ENCODE results near the gene SH3D19. TPM values are rescaled to one million over a fixed set of nuclear protein-coding genes. Genes with fewer than 3 reads are reported as not detected.

The SH3D19 gene
- total and polyA plus RNA-seq, 8 donors: 52.9 to 114 (median 59.2) TPM

GRCh38 chr4:151266497-151266896, 58.9 kb downstream of the SH3D19 start:
- no peaks in the 10 kb centered on the region for H3K9me3 ChIP-seq
- H3K4me1 ChIP-seq: no peaks in the 10 kb centered on the region
- H3K36me3 ChIP-seq: no peaks in the 10 kb centered on the region
- no peak for ATAC-seq
- no peaks in the 10 kb centered on the region for H3K27me3 ChIP-seq
- H3K27ac ChIP-seq: no peak overlapping the region
- intact Hi-C loops (cut with DNase I): no loop called here
- no peak overlapping the region for H3K4me3 ChIP-seq
- no peak for DNase-seq
- TF ChIP-seq, protein P1, sequence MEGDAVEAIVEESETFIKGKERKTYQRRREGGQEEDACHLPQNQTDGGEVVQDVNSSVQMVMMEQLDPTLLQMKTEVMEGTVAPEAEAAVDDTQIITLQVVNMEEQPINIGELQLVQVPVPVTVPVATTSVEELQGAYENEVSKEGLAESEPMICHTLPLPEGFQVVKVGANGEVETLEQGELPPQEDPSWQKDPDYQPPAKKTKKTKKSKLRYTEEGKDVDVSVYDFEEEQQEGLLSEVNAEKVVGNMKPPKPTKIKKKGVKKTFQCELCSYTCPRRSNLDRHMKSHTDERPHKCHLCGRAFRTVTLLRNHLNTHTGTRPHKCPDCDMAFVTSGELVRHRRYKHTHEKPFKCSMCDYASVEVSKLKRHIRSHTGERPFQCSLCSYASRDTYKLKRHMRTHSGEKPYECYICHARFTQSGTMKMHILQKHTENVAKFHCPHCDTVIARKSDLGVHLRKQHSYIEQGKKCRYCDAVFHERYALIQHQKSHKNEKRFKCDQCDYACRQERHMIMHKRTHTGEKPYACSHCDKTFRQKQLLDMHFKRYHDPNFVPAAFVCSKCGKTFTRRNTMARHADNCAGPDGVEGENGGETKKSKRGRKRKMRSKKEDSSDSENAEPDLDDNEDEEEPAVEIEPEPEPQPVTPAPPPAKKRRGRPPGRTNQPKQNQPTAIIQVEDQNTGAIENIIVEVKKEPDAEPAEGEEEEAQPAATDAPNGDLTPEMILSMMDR (IDR thresholded peaks at IDR 0.05): no peak

GRCh38 chr4:151263455-151263854, 62.0 kb downstream of the SH3D19 start:
- Histone ChIP-seq H3K4me1 (no peaks in the 10 kb centered on the region), H3K27ac (no peak overlapping the region), H3K4me3 (no peak overlapping the region), H3K36me3 (no peaks in the 10 kb centered on the region), H3K9me3 (no peaks in the 10 kb centered on the region), H3K27me3 (no peaks in the 10 kb centered on the region)
- TF ChIP-seq, protein P1 (IDR thresholded peaks at IDR 0.05): no peak
- ATAC-seq: no peak
- DNase-seq: no peak
- intact Hi-C loops (cut with DNase I): no loop called here

- no peak for DNase-seq
- TF ChIP-seq, protein P1 (IDR thresholded peaks at IDR 0.05): no peak
- intact Hi-C loops (cut with DNase I): no loop called here
- no peaks in the 10 kb centered on the region for H3K9me3 ChIP-seq
- H3K4me1 ChIP-seq: no peaks in the 10 kb centered on the region
- ATAC-seq: no peak
- no peak overlapping the region for H3K27ac ChIP-seq
- no peaks in the 10 kb centered on the region for H3K27me3 ChIP-seq
- no peak overlapping the region for H3K4me3 ChIP-seq
- H3K36me3 ChIP-seq: no peaks in the 10 kb centered on the region
These were observed 64.9 kb downstream of the SH3D19 start for GRCh38 chr4:151260526-151260925.

- H3K36me3 ChIP-seq: no peaks in the 10 kb centered on the region
- TF ChIP-seq, protein P1 (IDR thresholded peaks at IDR 0.05): no peak
- no peak overlapping the region for H3K4me3 ChIP-seq
- H3K4me1 ChIP-seq: no peaks in the 10 kb centered on the region
- ATAC-seq (no peak), DNase-seq (no peak)
- intact Hi-C loops (cut with DNase I): no loop called here
- no peak overlapping the region for H3K27ac ChIP-seq
- H3K27me3 ChIP-seq: no peaks in the 10 kb centered on the region
- no peaks in the 10 kb centered on the region for H3K9me3 ChIP-seq
These were observed 65.7 kb downstream of the SH3D19 start for GRCh38 chr4:151259752-151260151.

- no peaks in the 10 kb centered on the region for H3K4me1 ChIP-seq
- DNase-seq (no peak), ATAC-seq (no peak)
- TF ChIP-seq, protein P1 (IDR thresholded peaks at IDR 0.05): no peak
- H3K9me3 ChIP-seq: no peaks in the 10 kb centered on the region
- no peak overlapping the region for H3K4me3 ChIP-seq
- intact Hi-C loops (cut with DNase I): no loop called here
- H3K36me3 ChIP-seq: no peaks in the 10 kb centered on the region
- no peak overlapping the region for H3K27ac ChIP-seq
- H3K27me3 ChIP-seq: no peaks in the 10 kb centered on the region
These were observed 67.7 kb downstream of the SH3D19 start for GRCh38 chr4:151257704-151258103.
